HepG2 (cell line): ENCODE data around the gene IL36B. TPM values are rescaled to one million over a fixed set of nuclear protein-coding genes. Genes with fewer than 3 reads are reported as not detected.

Experiments
- ATAC-seq: fragments of 200-7000 bp; cut with Tn5 transposase; 3 replicates; pipeline ENCODE4 v1.9.1; 2020; ENCODE audit warnings: mild to moderate bottlenecking, moderate library complexity
- BruUV-seq: library from RNA; stranded (reverse); fragments of 400-500 nt; replicated peaks from 2 replicates; lab custom pipeline; 2021; lab: Mats Ljungman, UMichigan
- CTCF ChIA-PET: fragments of 300-600 bp; formaldehyde crosslinking; extraction: SDS; loops from one replicate; lab custom pipeline; 2021; ENCODE audit warnings: low total read pairs, inconsistent platforms, low intra/inter-chr PET ratio; lab: Yijun Ruan, JAX
- POLR2A ChIA-PET: fragments of 350-600 bp; sonication (Branson Sonifier 250); formaldehyde crosslinking; loops from one replicate; lab custom pipeline; 2020; ENCODE audit warnings: antibody characterized with exemption, inconsistent platforms; lab: Yijun Ruan, JAX
- DNase-seq: peaks from one replicate; pipeline ENCODE4 v3.0.0-alpha.2; 2015; ENCODE audit warnings: low spot score
- FAIRE-seq: peaks from 3 replicates; lab custom pipeline; 2011; peaks lifted over from hg19 to GRCh38; lab: Jason Lieb, UNC
- H2AFZ ChIP-seq: one replicate; pipeline ENCODE4 v1.6.1; 2011; ENCODE audit warnings: low read length, inconsistent platforms
- H3K27ac ChIP-seq: fragments of 300-600 bp; 3 replicates; pipeline ENCODE4 v1.8.0; 2011; ENCODE audit warnings: mixed run types, mild to moderate bottlenecking, mixed read lengths, low read length, inconsistent platforms; ENCODE audit not compliant: insufficient read depth; ENCODE audit errors: extremely low read length
- H3K27me3 ChIP-seq, 2 experiments: fragments of 200-600 bp in 1 of 2; 2 replicates in 1 of 2; 3 replicates in 1 of 2; pipeline versions ENCODE4 v1.6.0 to v1.8.0; 2011; ENCODE audit warnings: low read length in 2 of 2, mild to moderate bottlenecking in 2 of 2, moderate library complexity in 2 of 2, inconsistent platforms in 1 of 2; ENCODE audit not compliant: insufficient read depth in 2 of 2, control insufficient read depth in 1 of 2
- H3K36me3 ChIP-seq, 2 experiments: fragments of 200-600 bp in 1 of 2; replicated peaks in 1 of 2; 2 replicates in 1 of 2; 3 replicates in 1 of 2; pipeline versions ENCODE4 v1.5.1 to v1.8.0; 2011; ENCODE audit warnings: low read length in 2 of 2, inconsistent platforms in 1 of 2; ENCODE audit not compliant: insufficient read depth in 2 of 2, control insufficient read depth in 1 of 2
- H3K4me1 ChIP-seq: 2 replicates; pipeline ENCODE4 v1.5.1; 2012; ENCODE audit warnings: low read length, inconsistent platforms; ENCODE audit not compliant: insufficient read depth
- H3K4me2 ChIP-seq: 2 replicates; pipeline ENCODE4 v1.6.0; 2011; ENCODE audit warnings: low read depth, low read length, inconsistent platforms
- H3K4me3 ChIP-seq, 3 experiments: fragments of 200-600 bp in 1 of 3; sonication (generic), shearing (Covaris generic) in 1 of 3; replicated peaks in 1 of 3; 2 replicates each; pipeline ENCODE4 v1.5.1; 2011 to 2016; ENCODE audit warnings: low read length in 3 of 3, inconsistent platforms in 2 of 3, low read depth in 2 of 3, mild to moderate bottlenecking in 2 of 3, control low read depth in 1 of 3, mixed read lengths in 1 of 3; ENCODE audit not compliant: insufficient read depth in 1 of 3
- H3K79me2 ChIP-seq: one replicate; pipeline ENCODE4 v1.6.1; 2011; ENCODE audit warnings: low read length, inconsistent platforms; ENCODE audit not compliant: insufficient read depth
- H3K9ac ChIP-seq: 2 replicates; pipeline ENCODE4 v1.6.0; 2011; ENCODE audit warnings: mild to moderate bottlenecking, low read depth, low read length, inconsistent platforms; ENCODE audit not compliant: insufficient read depth
- H3K9me3 ChIP-seq: 2 replicates; pipeline ENCODE4 v1.5.1; 2012; ENCODE audit warnings: mild to moderate bottlenecking, low read length
- H4K20me1 ChIP-seq: 2 replicates; pipeline ENCODE4 v1.6.0; 2011; ENCODE audit warnings: inconsistent platforms, mild to moderate bottlenecking, low read length, moderate library complexity; ENCODE audit not compliant: insufficient read depth
- BORCS8-MEF2B ChIP-seq: sonication (generic); formaldehyde crosslinking; IDR thresholded peaks from 2 replicates; pipeline ENCODE4 v1.8.0; 2022; ENCODE audit warnings: mild to moderate bottlenecking, missing genetic modification reagents
- CERS6 ChIP-seq: sonication (generic); formaldehyde crosslinking; IDR thresholded peaks from 2 replicates; pipeline ENCODE4 v1.5.0; 2020; ENCODE audit warnings: missing genetic modification reagents
- ETV5 ChIP-seq: IDR thresholded peaks from 2 replicates; pipeline ENCODE4 v1.6.1; 2018; ENCODE audit warnings: missing biosample characterization, missing genetic modification reagents, inconsistent platforms, borderline replicate concordance
- SPEN ChIP-seq: sonication (generic); formaldehyde crosslinking; IDR thresholded peaks from 2 replicates; pipeline ENCODE4 v1.5.1; 2020; ENCODE audit warnings: low read depth, mild to moderate bottlenecking, missing genetic modification reagents
- ZNF570 ChIP-seq: sonication (generic); formaldehyde crosslinking; IDR thresholded peaks from 2 replicates; pipeline ENCODE4 v1.4.0; 2020; ENCODE audit warnings: mild to moderate bottlenecking, missing genetic modification reagents, borderline replicate concordance
- ZNF576 ChIP-seq: sonication (generic); formaldehyde crosslinking; IDR thresholded peaks from 2 replicates; pipeline ENCODE4 v1.4.0; 2020; ENCODE audit warnings: mild to moderate bottlenecking, missing genetic modification reagents
- WGBS: methylation state at CpG from one replicate; pipeline ENCODE4 v1.1.6; 2017; ENCODE audit warnings: low lambda C conversion rate; 5-methylcytosine and 5-hydroxymethylcytosine counted together
- in situ Hi-C: cut with HindIII; loops from 2 replicates; pipeline ENCODE4 v1.10.0; 2017; ENCODE audit warnings: low pct_unique_long_range_greater_than_20kb; ENCODE audit not compliant: extremely low pct_ligation_motif_present
- intact Hi-C: fragments of 100-400 bp; cut with micrococcal nuclease; formaldehyde crosslinking; loops from one replicate; pipeline ENCODE4 v1.10.0; 2022; ENCODE audit not compliant: unreplicated experiment
- polyA plus RNA-seq, 8 experiments: library from polyadenylated mRNA; depleted of rRNA in 3 of 8; stranded (reverse) in 7 of 8; unstranded in 1 of 8; fragments of >200 nt; fragmentation: Illumina TruSeq in 4 of 8; extraction: Trizol in 4 of 8; gene quantifications; 2 replicates each; pipeline versions ENCODE4 v1.2.1 to v1.2.3, GENCODE V29; 2011 to 2016; ENCODE audit warnings: low read depth in 4 of 8, missing spikeins in 1 of 8, mixed read lengths in 1 of 8; ENCODE audit not compliant: insufficient read depth in 1 of 8
- total RNA-seq, 5 experiments: library from RNA; depleted of rRNA; stranded (reverse); fragments of >200 nt; fragmentation: Illumina TruSeq; extraction: Trizol; gene quantifications; 2 replicates each; pipeline ENCODE4 v1.2.3, GENCODE V29; 2016; ENCODE audit warnings: low read depth in 1 of 5

The IL36B gene
- total and polyA plus RNA-seq, 2 of the 13 experiments (the other 11 are each of a cell fraction or from before 2014, with no cell fraction given), result not detected

GRCh38 chr2:113039158-113039557 lies 13.5 kb downstream of the IL36B start:
- in situ Hi-C loops (no loop called here), intact Hi-C loops (no loop called here)
- Histone ChIP-seq H3K36me3 (no peaks in the 10 kb centered on the region), H3K9ac (no peak overlapping the region), H3K4me3 (no peak overlapping the region), H2AFZ (no peak overlapping the region), H3K9me3 (no peaks in the 10 kb centered on the region), H3K27ac (no peak overlapping the region), H3K4me2 (no peak overlapping the region), H3K4me1 (no peaks in the 10 kb centered on the region), H3K27me3 (0 out of 5 replicates have a peak, but pooled peaks cover 0 to under 1% of the 10 kb centered on the region in 2 experiments), H4K20me1 (no peaks in the 10 kb centered on the region), H3K79me2 (no peaks in the 10 kb centered on the region)
- no peak for FAIRE-seq
- TF ChIP-seq ZNF576 (CRISPR knock-in tag), result no peak
- no peak for TF ChIP-seq ETV5 (CRISPR knock-in tag)
- TF ChIP-seq SPEN (CRISPR knock-in tag), result no peak
- TF ChIP-seq ZNF570 (CRISPR knock-in tag), result no peak
- TF ChIP-seq CERS6 (CRISPR knock-in tag), result no peak
- BruUV-seq, result no TSS peak
- CTCF ChIA-PET, result no interaction called here
- no peak for DNase-seq
- whole genome bisulfite sequencing, result 2% methylated on average over 2 of the region's 2 CpGs
- no peak for ATAC-seq
- POLR2A ChIA-PET, result no interaction called here

GRCh38 chr2:113038291-113038690 lies 14.4 kb downstream of the IL36B start:
- Histone ChIP-seq H3K36me3 (no peaks in the 10 kb centered on the region), H3K4me2 (no peak overlapping the region), H3K9ac (no peak overlapping the region), H4K20me1 (no peaks in the 10 kb centered on the region), H3K27me3 (peaks cover 0 to 4% of the 10 kb centered on the region in 2 experiments; a peak in 1 of 5 replicates), H2AFZ (no peak overlapping the region), H3K27ac (no peak overlapping the region), H3K4me1 (no peaks in the 10 kb centered on the region), H3K9me3 (no peaks in the 10 kb centered on the region), H3K4me3 (no peak overlapping the region), H3K79me2 (no peaks in the 10 kb centered on the region)
- FAIRE-seq (no peak), ATAC-seq (no peak), DNase-seq (no peak)
- ChIA-PET POLR2A (no interaction called here), CTCF (no interaction called here)
- in situ Hi-C loops (no loop called here), intact Hi-C loops (no loop called here)
- BruUV-seq, result no TSS peak
- no peak for TF ChIP-seq BORCS8-MEF2B (CRISPR knock-in tag)
- 42% methylated on average over 3 of the region's 3 CpGs for WGBS
